GM19452 (cell line): ENCODE results near the gene KRTAP9-9.
"Not testable (repeated sequence)": the region's sequence is repeated elsewhere in the genome, so short reads cannot be mapped to it uniquely, and the experiment has no call there.

ENCODE experiments used
- ATAC-seq: cut with Tn5 transposase; IDR thresholded peaks from one replicate; pipeline ENCODE4 v1.9.1; 2021; ENCODE audit not compliant: unreplicated experiment

Gene KRTAP9-9

GRCh38 chr17:41264599-41264998 lies 9.4 kb downstream of the KRTAP9-9 start:
- no peak for ATAC-seq

GRCh38 chr17:41265078-41265477 lies 9.9 kb downstream of the KRTAP9-9 start, which contains the start of gene KRTAP9-6:
Gene KRTAP9-6, plus strand, starts transcription at chr17:41265378. Its CDS starts 0 bp downstream, at chr17:41265378.
- ATAC-seq = no peak

GRCh38 chr17:41267711-41268110 lies 12.5 kb downstream of the KRTAP9-9 start:
- ATAC-seq = no peak

GRCh38 chr17:41271323-41271722 lies 16.1 kb downstream of the KRTAP9-9 start:
- ATAC-seq = not testable (repeated sequence)

- no peak for ATAC-seq
These were observed 16.7 kb downstream of the KRTAP9-9 start for GRCh38 chr17:41271858-41272257.

GRCh38 chr17:41275648-41276190 lies 20.5 kb downstream of the KRTAP9-9 start, which contains the start of gene KRTAP9-7:
Gene KRTAP9-7, plus strand, starts transcription at chr17:41275698. Its CDS starts 0 bp downstream, at chr17:41275698.
- not testable (repeated sequence) for ATAC-seq

- ATAC-seq = no peak
These were observed 23.2 kb downstream of the KRTAP9-9 start for GRCh38 chr17:41278176-41278955.

- no peak for ATAC-seq
These were observed 28.9 kb downstream of the KRTAP9-9 start for GRCh38 chr17:41284043-41284442.

GRCh38 chr17:41284546-41284945 lies 29.4 kb downstream of the KRTAP9-9 start:
- ATAC-seq = no peak

- no peak for ATAC-seq
These were observed 31.9 kb downstream of the KRTAP9-9 start for GRCh38 chr17:41287050-41287449.

GRCh38 chr17:41294016-41294415 lies 38.8 kb downstream of the KRTAP9-9 start:
- ATAC-seq = no peak

GRCh38 chr17:41296846-41297245 lies 41.7 kb downstream of the KRTAP9-9 start:
- no peak for ATAC-seq

GRCh38 chr17:41298458-41299135 lies 43.4 kb downstream of the KRTAP9-9 start:
- no peak for ATAC-seq

- no peak for ATAC-seq
These were observed 46.1 kb downstream of the KRTAP9-9 start for GRCh38 chr17:41301204-41301790.

- ATAC-seq = no peak
These were observed 47.0 kb downstream of the KRTAP9-9 start, which contains the start of gene KRTAP29-1 for GRCh38 chr17:41301916-41302901. Gene KRTAP29-1, minus strand, starts transcription at chr17:41302851. Its CDS starts 0 bp downstream, at chr17:41302851.

- ATAC-seq = no peak
These were observed 47.8 kb downstream of the KRTAP9-9 start for GRCh38 chr17:41302981-41303380.

- no peak for ATAC-seq
These were observed 48.9 kb downstream of the KRTAP9-9 start for GRCh38 chr17:41304091-41304490.
